HG03342 (cell line): ENCODE results near the gene OAS1.
"Not testable (repeated sequence)": the region's sequence is repeated elsewhere in the genome, so short reads cannot be mapped to it uniquely, and the experiment has no call there.

Experiments used
- ATAC-seq: cut with Tn5 transposase; IDR thresholded peaks from one replicate; pipeline ENCODE4 v1.9.1; 2021; ENCODE audit warnings: mild to moderate bottlenecking, moderate library complexity; ENCODE audit not compliant: unreplicated experiment

The OAS1 gene

GRCh38 chr12:112936927-112937326, 30.2 kb downstream of the OAS1 start:
- ATAC-seq = no peak

- peak; percentile 57 for ATAC-seq
Observed at GRCh38 chr12:112937741-112938719, 31.3 kb downstream of the OAS1 start, which contains the start of gene OAS3. TSS of gene OAS3 (plus strand) at chr12:112938474. CDS start at chr12:112938531, 57 bp downstream.

DNA sequence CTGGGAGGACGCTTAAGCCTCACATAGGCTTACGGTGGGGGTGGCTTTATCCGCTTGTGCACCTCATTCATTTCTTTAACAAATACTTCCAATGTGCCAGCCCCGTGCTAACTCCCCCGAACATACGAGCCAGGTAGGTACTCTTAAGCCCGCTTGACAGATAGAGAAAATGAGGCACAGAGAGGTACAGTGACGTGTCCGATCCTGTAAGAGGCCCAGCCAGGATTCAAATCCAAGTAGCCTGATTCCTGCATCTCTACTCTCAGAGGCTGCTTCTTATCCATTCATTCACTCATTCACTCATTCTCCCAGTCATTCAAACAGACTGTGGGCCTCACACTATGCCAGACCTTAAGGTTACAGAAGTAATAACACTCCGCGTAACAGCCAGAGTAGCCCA, 32.0 kb downstream of the OAS1 start:
- ATAC-seq = no peak

DNA sequence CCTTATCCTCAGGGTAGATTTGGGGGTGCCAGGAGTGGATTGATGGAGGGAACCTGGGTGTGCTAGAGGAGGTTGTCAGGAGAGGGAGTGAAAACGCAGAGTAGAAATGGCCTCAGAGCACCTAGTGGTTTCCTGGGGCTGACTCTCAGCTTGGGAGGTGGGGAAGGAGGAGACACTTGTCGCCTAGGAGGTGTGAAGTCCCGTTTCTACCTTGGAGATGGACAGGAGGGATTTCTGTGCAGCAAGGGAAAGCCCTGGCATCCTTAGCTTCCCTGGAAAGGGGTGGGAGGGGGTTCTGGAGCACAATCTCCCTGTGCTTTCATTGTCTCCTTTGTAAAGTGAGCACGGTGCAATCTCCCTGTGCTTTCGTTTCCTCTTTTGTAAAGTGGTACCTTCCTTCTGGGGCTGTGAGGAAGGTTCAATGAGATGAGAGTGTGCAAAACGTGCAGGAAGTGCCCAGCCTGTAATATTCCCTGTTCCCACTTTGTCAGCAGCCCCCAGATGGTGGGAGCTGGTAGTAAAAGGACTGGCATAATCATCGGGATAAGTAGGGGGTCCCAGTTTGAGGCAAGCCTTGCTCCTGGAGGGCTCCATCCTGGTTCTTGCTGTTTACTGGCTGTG, 33.1 kb downstream of the OAS1 start:
- peak; percentile 61 for ATAC-seq

GRCh38 chr12:112941528-112942335, 35.0 kb downstream of the OAS1 start:
- ATAC-seq = no peak

DNA sequence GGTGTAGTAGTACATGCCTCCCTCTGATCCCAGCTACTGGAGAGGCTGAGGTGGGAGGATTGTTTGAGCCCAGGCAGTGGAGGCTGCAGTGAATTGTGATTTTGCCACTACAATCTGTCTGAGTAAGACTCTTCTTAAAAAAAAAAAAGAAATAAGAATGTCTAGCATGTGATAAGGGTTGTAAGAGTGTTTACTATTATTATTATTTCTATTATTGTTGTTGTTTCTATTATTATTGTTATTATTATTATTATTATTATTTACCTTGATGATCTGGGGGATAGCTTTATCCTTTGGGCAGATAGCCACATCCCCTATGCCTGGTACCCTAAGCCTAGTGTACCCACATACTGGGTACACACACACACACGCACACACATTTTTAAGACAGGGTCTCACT, 35.8 kb downstream of the OAS1 start:
- no peak for ATAC-seq

DNA sequence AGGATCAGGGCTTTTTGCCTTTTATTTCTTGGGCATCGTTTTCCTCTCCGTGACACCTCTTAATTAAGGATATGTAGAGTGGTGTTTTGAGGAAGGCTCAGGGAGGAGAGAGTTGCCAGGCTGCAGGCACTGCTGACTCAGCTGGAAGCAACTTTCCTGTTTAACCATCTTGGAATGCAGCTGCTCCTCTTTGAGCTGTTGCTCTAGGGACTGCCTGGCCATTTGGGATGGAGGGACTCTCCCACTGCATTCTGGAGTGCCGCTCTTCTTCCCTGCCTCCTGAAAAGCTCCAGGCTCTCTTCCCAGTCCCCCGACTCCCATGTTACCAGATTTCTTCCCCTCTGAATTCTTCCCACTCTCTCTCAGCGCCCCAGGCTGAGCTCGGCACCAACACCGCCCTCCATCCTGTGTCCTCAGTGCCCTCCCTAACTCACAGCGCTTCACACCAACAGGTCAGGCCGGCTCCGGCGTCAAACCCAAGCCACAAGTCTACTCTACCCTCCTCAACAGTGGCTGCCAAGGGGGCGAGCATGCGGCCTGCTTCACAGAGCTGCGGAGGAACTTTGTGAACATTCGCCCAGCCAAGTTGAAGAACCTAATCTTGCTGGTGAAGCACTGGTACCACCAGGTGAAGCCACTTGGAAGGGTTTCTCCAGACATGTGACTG, 37.4 kb downstream of the OAS1 start:
- no peak for ATAC-seq

DNA sequence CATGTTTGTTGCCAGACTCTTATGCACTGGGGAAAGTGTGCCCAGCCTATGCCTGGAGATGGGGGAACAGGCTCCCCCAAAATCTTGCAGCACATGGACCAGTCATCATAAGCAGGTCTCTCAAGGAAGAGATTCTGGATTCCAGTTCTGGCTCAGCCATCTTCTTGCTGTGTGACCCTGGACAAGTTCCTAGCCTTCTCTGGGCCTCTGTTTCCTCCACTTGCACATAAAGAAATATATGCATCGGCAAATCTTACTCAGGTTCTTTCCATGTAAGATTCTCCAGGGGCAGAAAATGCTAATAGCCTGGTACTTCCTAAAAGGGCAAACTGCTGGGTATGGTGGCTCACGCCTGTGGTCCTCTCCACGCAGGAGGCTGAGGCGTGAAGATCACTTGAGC, 38.8 kb downstream of the OAS1 start:
- no peak for ATAC-seq

- ATAC-seq = no peak
Observed at GRCh38 chr12:112946236-112947000, 39.7 kb downstream of the OAS1 start.

DNA sequence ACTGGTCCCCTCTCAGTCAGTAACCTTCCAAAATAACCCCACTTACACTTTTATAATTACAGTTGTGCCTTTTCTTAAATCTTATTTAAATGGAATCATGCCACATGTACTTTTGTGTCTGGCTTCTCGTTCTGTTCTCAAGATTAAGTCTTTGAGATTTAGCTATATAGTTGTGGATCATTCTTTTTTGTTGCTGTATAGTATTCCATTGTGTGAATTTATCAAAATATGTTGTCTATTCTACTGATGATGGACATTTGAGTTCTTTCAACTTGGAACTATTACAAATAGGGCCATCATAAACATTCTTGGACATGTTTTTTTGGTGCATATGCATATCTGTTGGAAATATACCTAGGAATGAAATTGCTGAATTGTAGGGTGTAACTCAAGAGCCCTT, 40.6 kb downstream of the OAS1 start:
- ATAC-seq = no peak

- no peak for ATAC-seq
Observed at GRCh38 chr12:112947761-112948160, 41.0 kb downstream of the OAS1 start.

DNA sequence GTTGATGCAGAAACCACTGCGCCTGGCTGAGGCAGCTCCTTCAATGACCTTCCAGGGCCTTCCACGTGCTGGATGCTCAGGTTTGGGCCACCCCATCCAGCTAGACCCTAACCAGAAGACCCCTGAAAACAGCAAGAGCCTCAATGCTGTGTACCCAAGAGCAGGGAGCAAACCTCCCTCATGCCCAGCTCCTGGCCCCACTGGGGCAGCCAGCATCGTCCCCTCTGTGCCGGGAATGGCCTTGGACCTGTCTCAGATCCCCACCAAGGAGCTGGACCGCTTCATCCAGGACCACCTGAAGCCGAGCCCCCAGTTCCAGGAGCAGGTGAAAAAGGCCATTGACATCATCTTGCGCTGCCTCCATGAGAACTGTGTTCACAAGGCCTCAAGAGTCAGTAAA, 42.0 kb downstream of the OAS1 start:
- ATAC-seq = no peak

DNA sequence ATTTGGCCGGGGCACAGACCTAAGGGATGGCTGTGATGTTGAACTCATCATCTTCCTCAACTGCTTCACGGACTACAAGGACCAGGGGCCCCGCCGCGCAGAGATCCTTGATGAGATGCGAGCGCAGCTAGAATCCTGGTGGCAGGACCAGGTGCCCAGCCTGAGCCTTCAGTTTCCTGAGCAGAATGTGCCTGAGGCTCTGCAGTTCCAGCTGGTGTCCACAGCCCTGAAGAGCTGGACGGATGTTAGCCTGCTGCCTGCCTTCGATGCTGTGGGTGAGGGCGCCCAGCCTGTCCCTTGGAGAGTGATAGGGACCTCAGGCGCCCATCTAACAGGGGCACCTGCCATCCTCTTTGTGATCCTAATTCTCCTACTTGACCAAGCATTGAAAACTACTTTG, 43.9 kb downstream of the OAS1 start:
- no peak for ATAC-seq

- not testable (repeated sequence) for ATAC-seq
Observed at GRCh38 chr12:112957125-112957524, 50.4 kb downstream of the OAS1 start.

- ATAC-seq = no peak
Observed at GRCh38 chr12:112961074-112961473, 54.3 kb downstream of the OAS1 start.

DNA sequence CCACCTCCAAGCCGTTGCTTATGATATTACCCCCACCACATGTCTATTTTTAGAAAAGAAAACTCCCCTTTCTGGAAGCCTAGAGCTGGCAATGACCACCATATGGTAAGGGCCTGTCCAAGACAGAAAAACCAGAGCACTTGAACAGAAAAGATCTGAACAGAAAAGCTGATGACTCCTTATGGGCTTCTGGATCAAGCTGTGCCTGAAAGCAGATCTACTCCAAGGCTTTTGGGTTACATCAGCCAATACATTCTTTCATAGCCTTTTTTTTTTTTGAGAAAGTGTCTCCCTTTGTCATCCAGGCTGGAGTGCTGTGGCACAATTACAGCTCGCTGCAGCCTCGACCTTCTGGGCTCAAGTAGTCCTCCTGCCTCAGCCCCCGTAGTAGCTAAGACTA, 54.8 kb downstream of the OAS1 start:
- no peak for ATAC-seq

DNA sequence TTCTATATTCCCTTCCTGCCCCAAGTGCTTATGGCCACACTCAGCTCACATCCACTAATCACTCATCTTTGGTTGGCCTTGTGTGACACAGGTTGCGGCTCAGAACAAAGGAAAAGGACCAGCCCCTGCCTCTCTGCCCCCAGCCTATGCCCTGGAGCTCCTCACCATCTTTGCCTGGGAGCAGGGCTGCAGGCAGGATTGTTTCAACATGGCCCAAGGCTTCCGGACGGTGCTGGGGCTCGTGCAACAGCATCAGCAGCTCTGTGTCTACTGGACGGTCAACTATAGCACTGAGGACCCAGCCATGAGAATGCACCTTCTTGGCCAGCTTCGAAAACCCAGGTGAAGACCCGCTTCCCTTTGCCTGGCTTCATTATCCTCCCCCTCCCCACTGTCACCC, 55.8 kb downstream of the OAS1 start:
- no peak for ATAC-seq

- ATAC-seq = no peak
Observed at GRCh38 chr12:112963227-112963861, 56.6 kb downstream of the OAS1 start.

DNA sequence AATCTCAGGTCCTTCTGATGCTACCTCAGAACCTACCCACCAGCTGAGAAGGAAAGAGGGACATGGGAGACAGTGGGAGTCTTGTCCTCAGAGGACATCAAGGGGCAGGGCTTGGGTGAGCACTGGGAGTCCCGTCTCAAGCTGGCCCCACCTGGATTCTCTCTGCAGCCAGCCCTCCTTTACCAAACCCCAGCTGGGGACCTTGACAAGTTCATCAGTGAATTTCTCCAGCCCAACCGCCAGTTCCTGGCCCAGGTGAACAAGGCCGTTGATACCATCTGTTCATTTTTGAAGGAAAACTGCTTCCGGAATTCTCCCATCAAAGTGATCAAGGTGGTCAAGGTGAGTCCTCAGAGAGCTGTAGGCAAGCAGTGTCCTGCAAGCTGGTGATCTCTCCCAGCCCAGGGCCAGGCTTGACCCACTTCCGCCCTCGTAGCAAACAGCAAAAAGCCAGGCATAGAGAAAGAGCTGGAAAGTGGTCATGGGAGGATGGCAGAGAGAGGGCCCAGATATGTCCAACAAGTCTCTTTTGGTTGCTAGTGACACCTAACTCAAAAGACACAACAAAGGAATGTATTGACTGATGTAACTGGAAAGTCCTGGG, 57.4 kb downstream of the OAS1 start:
- no peak for ATAC-seq
